ENCODE measurements around the gene KDM6A.

DNA sequence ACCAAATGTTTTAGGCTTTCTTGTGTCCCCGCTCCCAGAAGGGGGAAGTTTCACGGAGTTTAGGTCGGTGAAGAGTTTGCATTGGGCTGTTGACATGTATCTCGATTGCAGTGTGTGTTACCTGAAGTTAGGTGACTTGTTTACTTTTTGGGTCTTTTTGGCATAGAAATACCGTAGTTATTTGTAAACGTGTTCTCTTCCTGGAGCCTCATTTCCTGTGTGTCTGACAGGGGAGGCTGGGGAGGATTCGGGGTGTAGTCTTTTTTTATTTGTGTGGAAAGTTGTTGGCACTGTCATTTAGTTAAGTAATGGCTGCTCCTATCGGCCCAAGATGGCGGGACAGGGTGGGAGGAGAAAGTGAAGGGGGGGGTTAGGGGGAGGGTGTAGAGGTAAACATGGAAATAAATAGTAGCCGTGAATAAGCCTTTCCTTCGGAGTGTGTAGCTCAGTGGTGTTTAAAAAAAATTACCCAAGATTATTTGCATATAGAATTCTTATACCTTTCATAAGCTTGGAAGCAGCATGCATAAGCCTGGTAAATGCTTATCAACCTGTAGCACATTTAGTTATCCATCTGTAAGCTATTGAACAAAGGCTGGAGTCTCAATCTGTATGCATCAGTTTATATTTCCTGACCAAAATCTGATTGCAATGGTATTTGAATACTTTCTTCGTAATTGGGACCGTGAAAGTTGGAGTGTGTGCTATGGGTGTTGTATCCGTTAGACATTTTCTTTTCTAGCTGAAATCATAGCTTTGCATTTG lies 1.6 kb downstream of the KDM6A start:
- TF ChIP-seq, protein P1, sequence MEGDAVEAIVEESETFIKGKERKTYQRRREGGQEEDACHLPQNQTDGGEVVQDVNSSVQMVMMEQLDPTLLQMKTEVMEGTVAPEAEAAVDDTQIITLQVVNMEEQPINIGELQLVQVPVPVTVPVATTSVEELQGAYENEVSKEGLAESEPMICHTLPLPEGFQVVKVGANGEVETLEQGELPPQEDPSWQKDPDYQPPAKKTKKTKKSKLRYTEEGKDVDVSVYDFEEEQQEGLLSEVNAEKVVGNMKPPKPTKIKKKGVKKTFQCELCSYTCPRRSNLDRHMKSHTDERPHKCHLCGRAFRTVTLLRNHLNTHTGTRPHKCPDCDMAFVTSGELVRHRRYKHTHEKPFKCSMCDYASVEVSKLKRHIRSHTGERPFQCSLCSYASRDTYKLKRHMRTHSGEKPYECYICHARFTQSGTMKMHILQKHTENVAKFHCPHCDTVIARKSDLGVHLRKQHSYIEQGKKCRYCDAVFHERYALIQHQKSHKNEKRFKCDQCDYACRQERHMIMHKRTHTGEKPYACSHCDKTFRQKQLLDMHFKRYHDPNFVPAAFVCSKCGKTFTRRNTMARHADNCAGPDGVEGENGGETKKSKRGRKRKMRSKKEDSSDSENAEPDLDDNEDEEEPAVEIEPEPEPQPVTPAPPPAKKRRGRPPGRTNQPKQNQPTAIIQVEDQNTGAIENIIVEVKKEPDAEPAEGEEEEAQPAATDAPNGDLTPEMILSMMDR (IDR thresholded peaks at IDR 0.05): no peak
- TF ChIP-seq FOXJ3 (CRISPR knock-in tag; IDR thresholded peaks at IDR 0.05; ENCODE audit: borderline replicate concordance) (no peak), ATF1 (CRISPR knock-in tag; IDR thresholded peaks at IDR 0.05) (no peak), CBFB (CRISPR knock-in tag; IDR thresholded peaks at IDR 0.05; ENCODE audit: low read depth) (no peak), ZNF423 (CRISPR knock-in tag; IDR thresholded peaks at IDR 0.05) (no peak)
- TF ChIP-seq, protein P2, sequence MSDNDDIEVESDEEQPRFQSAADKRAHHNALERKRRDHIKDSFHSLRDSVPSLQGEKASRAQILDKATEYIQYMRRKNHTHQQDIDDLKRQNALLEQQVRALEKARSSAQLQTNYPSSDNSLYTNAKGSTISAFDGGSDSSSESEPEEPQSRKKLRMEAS (CRISPR knock-in tag; IDR thresholded peaks at IDR 0.05): no peak
- TF ChIP-seq, protein P3, sequence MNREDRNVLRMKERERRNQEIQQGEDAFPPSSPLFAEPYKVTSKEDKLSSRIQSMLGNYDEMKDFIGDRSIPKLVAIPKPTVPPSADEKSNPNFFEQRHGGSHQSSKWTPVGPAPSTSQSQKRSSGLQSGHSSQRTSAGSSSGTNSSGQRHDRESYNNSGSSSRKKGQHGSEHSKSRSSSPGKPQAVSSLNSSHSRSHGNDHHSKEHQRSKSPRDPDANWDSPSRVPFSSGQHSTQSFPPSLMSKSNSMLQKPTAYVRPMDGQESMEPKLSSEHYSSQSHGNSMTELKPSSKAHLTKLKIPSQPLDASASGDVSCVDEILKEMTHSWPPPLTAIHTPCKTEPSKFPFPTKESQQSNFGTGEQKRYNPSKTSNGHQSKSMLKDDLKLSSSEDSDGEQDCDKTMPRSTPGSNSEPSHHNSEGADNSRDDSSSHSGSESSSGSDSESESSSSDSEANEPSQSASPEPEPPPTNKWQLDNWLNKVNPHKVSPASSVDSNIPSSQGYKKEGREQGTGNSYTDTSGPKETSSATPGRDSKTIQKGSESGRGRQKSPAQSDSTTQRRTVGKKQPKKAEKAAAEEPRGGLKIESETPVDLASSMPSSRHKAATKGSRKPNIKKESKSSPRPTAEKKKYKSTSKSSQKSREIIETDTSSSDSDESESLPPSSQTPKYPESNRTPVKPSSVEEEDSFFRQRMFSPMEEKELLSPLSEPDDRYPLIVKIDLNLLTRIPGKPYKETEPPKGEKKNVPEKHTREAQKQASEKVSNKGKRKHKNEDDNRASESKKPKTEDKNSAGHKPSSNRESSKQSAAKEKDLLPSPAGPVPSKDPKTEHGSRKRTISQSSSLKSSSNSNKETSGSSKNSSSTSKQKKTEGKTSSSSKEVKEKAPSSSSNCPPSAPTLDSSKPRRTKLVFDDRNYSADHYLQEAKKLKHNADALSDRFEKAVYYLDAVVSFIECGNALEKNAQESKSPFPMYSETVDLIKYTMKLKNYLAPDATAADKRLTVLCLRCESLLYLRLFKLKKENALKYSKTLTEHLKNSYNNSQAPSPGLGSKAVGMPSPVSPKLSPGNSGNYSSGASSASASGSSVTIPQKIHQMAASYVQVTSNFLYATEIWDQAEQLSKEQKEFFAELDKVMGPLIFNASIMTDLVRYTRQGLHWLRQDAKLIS (CRISPR knock-in tag; IDR thresholded peaks at IDR 0.05; ENCODE audit: borderline replicate concordance): no peak

Measured in WTC11 (cell line).